ENCODE measurements around the gene APRT. TPM values are rescaled to one million over a fixed set of nuclear protein-coding genes. Genes with fewer than 3 reads are reported as not detected.

APRT gene
- polyA plus RNA-seq, 3 donors, result 123 to 307 (median 233) TPM

GRCh38 chr16:88839026-88839529 lies 27.4 kb upstream of the APRT start:
- no peak overlapping the region for H3K9ac ChIP-seq (ENCODE audit: insufficient read depth, low read length, poor library complexity, severe bottlenecking)
- Mint-ChIP-seq H3K9me3 (no peaks in the 10 kb centered on the region), H3K4me1 (peaks cover 20% of the 10 kb centered on the region), H3K27ac (no peak overlapping the region), H3K27me3 (ENCODE audit: low read depth in 3 of 3) (peaks cover 0 to 2% (median 2%) of the 10 kb centered on the region in 3 donors), H3K36me3 (peaks cover 44 to 72% of the 10 kb centered on the region in 2 donors), H3K4me3 (no peak overlapping the region)
- H3K36me3 ChIP-seq (replicated peaks in 1 of 2; ENCODE audit: control insufficient read depth in 1 of 2, insufficient read depth in 2 of 2, low read length in 2 of 2), result peaks cover 61 to 71% of the 10 kb centered on the region in 2 donors
- peaks cover 24 to 27% of the 10 kb centered on the region in 2 donors for H3K4me1 ChIP-seq (ENCODE audit: control insufficient read depth in 1 of 2, insufficient read depth in 2 of 2, low read length in 2 of 2)
- H3K27me3 ChIP-seq (ENCODE audit: control insufficient read depth in 2 of 2, insufficient read depth in 2 of 2, low read length in 2 of 2), result no peaks in the 10 kb centered on the region
- intact Hi-C loops (cut with micrococcal nuclease), result no loop called here
- H4K20me1 ChIP-seq (ENCODE audit: insufficient read depth, low read length), result peaks cover 53% of the 10 kb centered on the region
- no peak overlapping the region for H2AFZ ChIP-seq (ENCODE audit: insufficient read depth, low read depth, low read length, poor library complexity, severe bottlenecking)
- H3K79me2 ChIP-seq (ENCODE audit: insufficient read depth, low read length), result no peaks in the 10 kb centered on the region
- H3K4me2 ChIP-seq (replicated peaks; ENCODE audit: extremely low read depth, low read length, poor library complexity, severe bottlenecking), result no peak overlapping the region
- no peak overlapping the region for H3K4me3 ChIP-seq (replicated peaks in 1 of 3; ENCODE audit: low read depth in 2 of 3, low read length in 3 of 3)
- no peak for DNase-seq
- WGBS (ENCODE audit: insufficient coverage), result 94% methylated on average over 39 of the region's 39 CpGs
- no peak overlapping the region for H3K27ac ChIP-seq (ENCODE audit: low read depth in 1 of 2, low read length in 2 of 2)
- no peak for TF ChIP-seq CTCF (IDR thresholded peaks at IDR 0.05)
- no peaks in the 10 kb centered on the region for H3K9me3 ChIP-seq (replicated peaks in 1 of 2; ENCODE audit: control insufficient read depth in 1 of 2, insufficient read depth in 1 of 2, low read length in 2 of 2)

GRCh38 chr16:88838566-88838965 lies 26.8 kb upstream of the APRT start:
- H3K4me1 Mint-ChIP-seq, result peaks cover 20% of the 10 kb centered on the region
- H3K4me1 ChIP-seq (ENCODE audit: control insufficient read depth in 1 of 2, insufficient read depth in 2 of 2, low read length in 2 of 2), result peaks cover 24 to 27% of the 10 kb centered on the region in 2 donors
- no peak overlapping the region for H3K4me2 ChIP-seq (replicated peaks; ENCODE audit: extremely low read depth, low read length, poor library complexity, severe bottlenecking)
- no peak overlapping the region for H3K27ac ChIP-seq (ENCODE audit: low read depth in 1 of 2, low read length in 2 of 2)
- peaks cover 41 to 68% of the 10 kb centered on the region in 2 donors for H3K36me3 Mint-ChIP-seq
- TF ChIP-seq CTCF (IDR thresholded peaks at IDR 0.05), result no peak
- intact Hi-C loops (cut with micrococcal nuclease), result no loop called here
- no peak overlapping the region for H3K4me3 Mint-ChIP-seq
- peaks cover 59 to 69% of the 10 kb centered on the region in 2 donors for H3K36me3 ChIP-seq (replicated peaks in 1 of 2; ENCODE audit: control insufficient read depth in 1 of 2, insufficient read depth in 2 of 2, low read length in 2 of 2)
- H3K27me3 ChIP-seq (ENCODE audit: control insufficient read depth in 2 of 2, insufficient read depth in 2 of 2, low read length in 2 of 2), result no peaks in the 10 kb centered on the region
- no peaks in the 10 kb centered on the region for H3K9me3 ChIP-seq (replicated peaks in 1 of 2; ENCODE audit: control insufficient read depth in 1 of 2, insufficient read depth in 1 of 2, low read length in 2 of 2)
- H3K9me3 Mint-ChIP-seq, result no peaks in the 10 kb centered on the region
- 95% methylated on average over 12 of the region's 19 CpGs for WGBS (ENCODE audit: insufficient coverage)
- no peaks in the 10 kb centered on the region for H3K79me2 ChIP-seq (ENCODE audit: insufficient read depth, low read length)
- no peak overlapping the region for H2AFZ ChIP-seq (ENCODE audit: insufficient read depth, low read depth, low read length, poor library complexity, severe bottlenecking)
- DNase-seq, result no peak
- H3K9ac ChIP-seq (ENCODE audit: insufficient read depth, low read length, poor library complexity, severe bottlenecking), result no peak overlapping the region
- H3K27me3 Mint-ChIP-seq (ENCODE audit: low read depth in 3 of 3), result peaks cover 0 to 2% (median 2%) of the 10 kb centered on the region in 3 donors
- no peak overlapping the region for H3K4me3 ChIP-seq (replicated peaks in 1 of 3; ENCODE audit: low read depth in 2 of 3, low read length in 3 of 3)
- H3K27ac Mint-ChIP-seq, result no peak overlapping the region
- H4K20me1 ChIP-seq (ENCODE audit: insufficient read depth, low read length), result peaks cover 48% of the 10 kb centered on the region
